Anterior cingulate cortex (tissue), 58 donors: ENCODE measurements around the gene SNX5.

Experiments
- DNase-seq, 58 donors: peaks; one replicate each; lab custom pipeline; 2025; lab: John Stamatoyannopoulos, UW

The SNX5 gene

DNA sequence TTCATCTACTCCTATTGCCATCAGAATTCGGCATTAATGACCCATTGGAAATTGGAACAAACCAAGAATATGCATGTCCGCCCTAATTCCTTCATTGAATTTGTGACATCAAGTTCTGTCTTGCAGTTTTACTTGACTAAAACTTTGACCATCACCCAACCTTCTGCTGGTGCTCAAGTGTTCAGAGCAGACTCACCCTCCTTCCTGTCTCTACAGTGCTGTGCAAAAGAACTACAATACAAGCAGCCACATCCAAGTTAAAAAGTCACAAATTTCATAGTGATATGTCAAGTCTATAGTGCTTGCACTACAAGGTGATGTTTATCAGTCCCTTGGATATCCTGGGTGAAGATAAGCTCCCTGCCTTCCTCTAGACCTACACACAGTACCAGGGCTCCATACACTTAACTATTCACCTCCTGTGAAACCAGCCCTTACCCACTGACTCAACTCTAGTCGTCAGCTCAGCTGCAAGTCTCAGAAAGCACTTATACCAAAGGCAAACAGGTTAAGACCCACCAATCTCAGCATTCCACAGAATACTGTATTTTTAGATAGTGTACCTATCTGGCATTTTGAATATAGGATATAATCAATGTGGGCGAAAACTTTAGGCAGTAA lies 23.6 kb downstream of the SNX5 start:
- DNase-seq: no peak

- DNase-seq: no peak
Observed at GRCh38 chr20:17943343-17943742, 25.3 kb downstream of the SNX5 start.

DNA sequence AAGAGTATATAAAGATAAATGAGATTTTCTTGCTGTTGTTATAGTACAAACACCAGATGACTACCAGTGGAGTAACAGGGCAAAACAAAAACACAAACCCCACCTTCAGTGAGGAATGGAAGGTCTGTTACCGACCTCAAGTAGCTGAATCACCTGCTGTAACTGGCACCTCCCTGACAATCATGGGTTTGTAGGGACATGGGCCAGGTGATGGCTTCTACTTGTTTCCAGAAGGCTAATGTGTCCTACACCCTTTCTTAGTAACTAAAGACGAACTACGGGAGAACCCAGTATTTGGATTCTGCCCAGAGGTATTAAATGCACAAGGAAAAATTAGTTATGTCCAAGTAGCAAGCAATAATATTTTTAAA lies 26.8 kb downstream of the SNX5 start:
- DNase-seq: no peak

GRCh38 chr20:17941087-17941825 lies 27.3 kb downstream of the SNX5 start:
- DNase-seq: no peak

DNA sequence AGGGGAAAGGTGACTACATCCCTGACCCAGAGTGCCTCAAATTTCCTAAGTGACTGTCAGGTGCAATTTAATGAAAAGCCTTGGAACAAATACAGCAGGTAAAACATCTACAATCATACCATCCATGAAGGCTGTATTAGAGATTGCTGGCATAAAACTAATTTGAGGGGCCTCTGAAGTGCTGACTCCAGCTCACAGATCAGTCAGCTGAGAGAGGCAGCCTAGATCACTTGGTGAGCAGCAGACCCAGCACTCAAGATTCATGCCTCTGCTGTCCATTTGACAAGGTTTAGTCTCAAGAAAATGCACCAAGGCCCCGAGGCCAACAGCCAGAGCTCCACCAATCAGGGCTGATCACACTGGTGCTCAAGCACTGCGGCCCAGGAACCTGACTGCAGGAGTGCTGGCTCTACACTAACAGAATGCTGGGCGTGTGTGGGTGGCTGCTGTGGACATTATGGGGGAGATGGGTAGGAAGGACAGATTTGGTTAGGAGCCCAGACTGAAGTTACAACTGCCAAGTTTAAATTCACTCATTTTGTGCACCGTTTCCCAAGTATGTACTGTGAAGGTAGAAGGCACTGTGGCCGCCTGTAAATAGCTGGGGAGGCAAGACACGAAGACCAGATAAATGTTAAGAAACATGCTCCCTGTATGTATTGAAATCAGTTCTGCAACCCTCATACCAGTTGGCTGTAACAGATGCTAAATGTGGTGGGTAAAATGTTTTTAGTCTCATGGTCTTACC lies 28.2 kb downstream of the SNX5 start:
- peak in 14 of 58 donors; percentile 6 to 54 (median 26) for DNase-seq

DNA sequence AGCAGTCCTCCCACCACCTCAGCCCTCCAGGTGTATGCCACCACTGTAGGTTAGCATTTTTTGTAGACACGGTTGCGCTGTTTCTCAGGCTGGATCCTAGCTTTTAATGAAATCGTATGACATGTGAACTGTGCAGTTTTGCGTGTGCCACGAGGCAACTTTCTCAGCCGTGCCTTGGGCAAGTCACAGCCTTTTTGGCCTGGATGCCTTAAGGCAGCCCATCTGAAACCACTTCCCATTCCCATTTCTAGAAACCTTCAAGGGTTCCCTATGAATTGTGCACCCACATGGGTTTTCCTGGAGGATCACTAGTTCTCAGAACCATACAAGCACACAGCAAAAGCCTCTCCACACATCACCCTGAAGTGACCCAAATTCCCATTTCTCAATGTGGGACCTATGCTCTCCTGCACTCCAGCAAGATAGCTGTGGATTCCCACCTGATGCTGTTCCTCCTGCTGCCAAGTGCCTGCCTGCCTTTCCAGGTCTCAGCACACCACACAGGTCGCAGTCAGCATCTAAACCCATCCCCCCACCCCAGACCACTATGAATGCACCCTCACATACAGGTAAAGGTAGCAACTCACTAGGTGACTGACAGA lies 28.9 kb downstream of the SNX5 start:
- no peak for DNase-seq

DNA sequence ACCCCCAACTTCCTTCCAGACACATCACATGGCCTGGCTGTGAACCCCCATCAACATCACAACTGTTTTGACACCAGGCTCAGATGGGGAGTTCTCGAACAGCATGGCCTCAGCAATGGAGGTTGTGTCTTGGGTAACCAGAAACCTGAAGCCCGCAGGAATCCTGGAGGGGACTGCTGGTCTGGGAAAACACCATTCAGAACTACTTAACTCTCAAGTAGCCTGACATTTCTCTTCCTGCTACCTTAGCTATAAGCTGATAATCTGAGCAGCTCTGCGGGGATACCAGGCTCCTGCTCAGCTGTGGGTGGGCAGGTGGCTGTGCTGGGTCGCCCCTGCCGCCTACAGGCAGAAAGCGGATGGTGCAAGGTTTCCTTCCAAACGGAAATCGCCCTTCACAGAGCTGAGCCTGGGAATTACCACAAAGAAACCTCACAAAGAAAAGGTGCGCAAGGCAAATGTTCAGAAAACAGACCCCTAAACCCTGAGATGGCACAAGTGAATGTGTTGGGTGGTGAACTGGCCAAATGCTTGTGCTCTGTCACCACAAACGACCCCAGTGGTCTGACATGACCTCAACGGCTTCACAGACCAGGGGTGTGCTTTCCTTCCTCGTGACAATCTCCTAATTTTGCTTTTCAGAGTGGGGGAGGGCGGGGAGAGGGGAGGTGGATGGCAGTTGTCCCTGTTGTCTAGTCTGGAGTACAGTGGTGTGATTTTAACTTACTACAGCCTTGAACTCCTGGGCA lies 29.5 kb downstream of the SNX5 start:
- peak in 46 of 58 donors; percentile 10 to 76 (median 38) for DNase-seq

DNA sequence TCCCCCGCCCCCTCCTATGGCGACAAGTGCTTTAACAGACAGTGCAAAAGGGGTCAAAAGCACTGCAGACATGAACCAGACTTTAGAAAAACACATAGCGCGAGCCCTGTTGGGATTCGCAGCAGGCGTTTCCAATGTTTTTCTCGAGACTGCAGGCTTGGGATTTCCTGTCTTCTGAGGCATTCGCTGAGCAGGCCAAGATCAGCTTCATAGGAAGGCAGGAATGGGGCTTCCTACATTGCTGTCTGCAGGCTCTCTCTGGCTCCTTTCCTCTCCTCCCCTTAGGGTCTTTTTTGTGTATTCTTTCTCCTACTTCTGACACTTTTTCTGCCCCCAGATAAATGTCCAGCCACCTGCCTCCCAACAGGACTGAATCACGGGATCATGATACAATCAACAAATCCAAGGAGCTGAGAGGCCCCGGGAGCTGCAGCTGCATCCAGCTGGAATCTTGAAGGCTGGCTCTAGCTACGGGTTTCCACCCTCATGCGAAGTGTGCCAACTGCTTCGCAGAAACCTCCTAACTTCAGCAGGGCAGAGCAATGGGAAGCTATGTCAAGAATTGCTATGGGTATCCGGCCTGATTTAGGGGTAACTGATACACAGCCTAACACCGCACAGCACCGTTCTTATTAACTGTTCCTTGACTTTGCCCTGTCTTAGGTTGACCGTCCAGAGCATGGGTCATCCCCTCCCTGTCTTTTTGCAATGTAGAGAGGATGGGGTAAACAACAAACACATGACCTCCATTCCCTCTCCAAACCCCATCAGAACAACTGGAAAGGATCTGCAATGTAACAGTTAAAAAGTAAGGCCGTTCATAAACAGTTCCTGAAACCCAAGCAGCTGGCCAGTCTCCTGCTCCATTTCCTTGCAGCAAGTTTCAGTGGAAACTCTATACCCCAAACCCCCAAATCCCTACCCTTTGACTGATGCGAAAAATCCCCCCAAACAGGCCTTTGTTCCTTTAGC lies 31.5 kb downstream of the SNX5 start:
- DNase-seq: peak in 2 of 58 donors; percentile 2 to 17

DNA sequence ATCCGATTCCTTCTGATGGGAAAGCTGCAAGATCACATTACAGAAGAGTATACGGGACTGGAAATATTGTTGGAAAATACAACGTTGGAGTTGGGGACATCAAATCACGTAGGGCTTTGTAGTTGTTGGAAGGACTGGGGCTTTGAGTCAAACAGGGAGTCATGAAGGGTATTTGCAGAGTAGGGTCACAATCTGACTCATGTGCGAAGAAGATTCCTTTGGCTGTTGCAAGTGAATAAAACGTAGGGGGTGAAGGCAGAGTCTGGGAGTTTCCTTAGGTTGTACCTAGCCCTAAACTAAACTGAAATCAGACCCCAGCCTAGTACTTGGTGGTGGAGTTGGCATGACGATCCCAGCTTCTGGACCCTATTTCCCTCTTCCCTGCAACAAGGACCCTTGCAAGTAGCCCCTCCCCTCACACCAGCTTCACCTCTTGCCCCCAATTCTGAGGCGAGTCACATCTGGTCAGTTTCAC lies 32.3 kb downstream of the SNX5 start:
- no peak for DNase-seq

GRCh38 chr20:17935761-17936160 lies 32.8 kb downstream of the SNX5 start:
- no peak for DNase-seq

DNA sequence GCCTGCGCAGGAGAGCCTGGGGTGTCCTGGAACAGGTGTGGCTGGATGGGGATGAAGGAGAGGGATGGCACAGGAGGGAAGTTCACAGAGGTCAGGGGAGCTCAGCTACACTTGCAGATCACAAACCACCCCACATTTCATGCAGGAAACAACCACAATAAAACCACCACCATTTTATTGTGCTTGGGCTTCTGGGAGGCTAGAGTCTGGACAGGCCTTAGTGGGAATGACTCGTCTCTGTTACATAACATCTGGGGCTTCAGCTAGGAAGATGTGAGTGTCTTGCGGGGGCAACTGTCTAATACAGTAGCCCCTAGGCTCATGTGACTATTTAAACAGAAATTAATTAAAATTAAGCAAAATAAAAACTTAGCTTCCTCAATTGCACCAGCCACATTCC lies 33.4 kb downstream of the SNX5 start:
- no peak for DNase-seq

GRCh38 chr20:17934141-17934862 lies 34.3 kb downstream of the SNX5 start:
- no peak for DNase-seq

DNA sequence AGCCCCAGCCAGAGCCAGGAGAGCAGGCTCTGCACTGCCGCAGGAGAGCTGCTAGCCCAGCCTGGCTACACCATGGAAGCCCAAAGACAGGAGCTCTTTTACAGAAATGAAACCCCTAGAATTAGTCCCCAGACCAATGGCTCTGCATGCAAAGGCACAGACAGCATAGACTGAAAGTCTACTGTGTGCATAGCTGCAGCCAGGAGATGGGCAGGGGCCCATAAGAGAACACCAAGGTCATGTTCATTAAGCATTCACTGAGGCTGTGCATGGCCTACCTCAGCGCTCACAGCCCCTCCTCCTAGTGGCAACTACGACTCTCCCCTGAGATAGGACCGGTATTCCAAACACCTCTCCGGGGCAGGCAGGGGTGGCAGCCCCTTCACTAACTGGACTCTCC lies 34.9 kb downstream of the SNX5 start:
- DNase-seq: no peak

GRCh38 chr20:17933121-17933520 lies 35.5 kb downstream of the SNX5 start:
- no peak for DNase-seq

DNA sequence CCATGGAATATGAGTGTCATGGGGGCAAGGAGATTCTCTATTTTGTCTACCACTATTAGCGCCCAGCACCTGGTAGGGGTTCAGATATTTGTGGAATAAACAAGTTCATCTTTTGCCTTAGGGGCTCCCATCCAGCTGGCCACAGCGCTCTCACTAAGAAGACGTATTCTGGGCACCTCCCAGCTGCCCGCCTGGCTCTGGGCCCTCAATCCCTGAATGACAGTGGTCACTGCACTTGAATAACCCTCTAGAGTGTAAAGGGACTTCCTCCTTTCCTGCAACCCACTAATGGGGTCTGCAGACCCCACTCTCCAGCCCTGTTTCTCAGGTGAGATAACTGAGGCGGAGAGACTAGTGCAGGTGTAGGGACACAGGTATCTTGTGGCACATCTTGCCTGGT lies 36.2 kb downstream of the SNX5 start:
- peak in 1 of 58 donors; percentile 5 for DNase-seq

- DNase-seq: no peak
Observed at GRCh38 chr20:17931513-17931912, 37.1 kb downstream of the SNX5 start.

GRCh38 chr20:17928633-17929311 lies 39.8 kb downstream of the SNX5 start:
- no peak for DNase-seq

DNA sequence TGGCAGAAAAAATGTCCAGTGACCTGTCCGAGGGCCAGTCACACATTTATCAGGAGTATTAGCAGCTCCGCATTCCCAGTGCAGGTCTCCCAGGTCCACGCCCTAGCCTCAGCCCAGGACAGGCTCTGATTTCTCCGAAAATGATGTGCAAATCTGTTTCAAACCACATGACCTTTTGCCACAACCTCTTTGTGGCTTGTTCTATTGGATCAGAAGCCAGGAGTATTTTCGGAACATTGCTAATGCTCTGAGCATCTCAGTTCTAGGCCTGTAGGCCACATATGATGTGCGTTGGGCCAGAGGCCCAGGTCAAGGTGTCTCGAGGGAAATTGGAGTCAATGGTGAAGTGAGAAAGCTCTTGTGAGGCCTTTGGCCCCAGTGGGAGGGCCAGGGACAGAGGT lies 40.4 kb downstream of the SNX5 start:
- DNase-seq: no peak
